Stomach (tissue), 4 donors: Measurements from ENCODE around the gene FFAR3.

Experiments used
- EP300 ChIP-seq: sonication (generic); formaldehyde crosslinking; IDR thresholded peaks from one replicate; pipeline ENCODE4 v1.6.1; 2017; ENCODE audit warnings: antibody characterized with exemption
- POLR2A ChIP-seq, 4 donors: fragments of 450-650 bp; IDR thresholded peaks; one replicate each; pipeline ENCODE4 v1.6.1; 2016; ENCODE audit warnings: antibody characterized with exemption in 4 of 4, control low read depth in 2 of 4, mild to moderate bottlenecking in 1 of 4, moderate library complexity in 1 of 4
- POLR2AphosphoS5 ChIP-seq, 3 donors: sonication (generic); formaldehyde crosslinking; IDR thresholded peaks; one replicate each; pipeline ENCODE4 v1.6.1; 2016; ENCODE audit warnings: antibody characterized with exemption in 3 of 3
- TF ChIP-seq, protein P1 (sequence below), 7 experiments: fragments of 450-650 bp in 4 of 7; fragments of 200-600 bp in 3 of 7; sonication (generic) in 3 of 7; IDR thresholded peaks; one replicate each; pipeline ENCODE4 v1.5.1; 2016 to 2019; ENCODE audit warnings: antibody characterized with exemption in 7 of 7, control low read depth in 2 of 7, mild to moderate bottlenecking in 1 of 7

DNA sequence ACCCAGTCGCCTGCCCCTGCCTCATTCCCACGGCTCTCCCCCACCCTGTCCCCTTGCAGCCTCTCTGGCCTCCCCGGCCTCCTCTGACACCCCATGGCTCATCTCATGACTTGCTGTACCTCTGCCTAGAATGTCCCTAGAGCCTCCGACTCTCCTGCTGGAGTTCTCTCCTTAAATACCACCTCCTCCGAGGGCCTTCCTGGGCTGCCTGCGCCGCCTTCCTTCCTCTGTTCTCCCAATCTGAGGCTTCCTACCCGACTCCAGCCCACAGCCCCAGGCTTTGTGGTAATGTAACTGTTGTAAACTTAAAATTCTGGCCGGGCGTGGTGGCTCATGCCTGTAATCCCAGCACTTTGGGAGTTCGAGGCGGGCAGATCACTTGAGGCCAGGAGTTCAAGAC is 40.3 kb downstream of the FFAR3 start:
- TF ChIP-seq, protein P1, sequence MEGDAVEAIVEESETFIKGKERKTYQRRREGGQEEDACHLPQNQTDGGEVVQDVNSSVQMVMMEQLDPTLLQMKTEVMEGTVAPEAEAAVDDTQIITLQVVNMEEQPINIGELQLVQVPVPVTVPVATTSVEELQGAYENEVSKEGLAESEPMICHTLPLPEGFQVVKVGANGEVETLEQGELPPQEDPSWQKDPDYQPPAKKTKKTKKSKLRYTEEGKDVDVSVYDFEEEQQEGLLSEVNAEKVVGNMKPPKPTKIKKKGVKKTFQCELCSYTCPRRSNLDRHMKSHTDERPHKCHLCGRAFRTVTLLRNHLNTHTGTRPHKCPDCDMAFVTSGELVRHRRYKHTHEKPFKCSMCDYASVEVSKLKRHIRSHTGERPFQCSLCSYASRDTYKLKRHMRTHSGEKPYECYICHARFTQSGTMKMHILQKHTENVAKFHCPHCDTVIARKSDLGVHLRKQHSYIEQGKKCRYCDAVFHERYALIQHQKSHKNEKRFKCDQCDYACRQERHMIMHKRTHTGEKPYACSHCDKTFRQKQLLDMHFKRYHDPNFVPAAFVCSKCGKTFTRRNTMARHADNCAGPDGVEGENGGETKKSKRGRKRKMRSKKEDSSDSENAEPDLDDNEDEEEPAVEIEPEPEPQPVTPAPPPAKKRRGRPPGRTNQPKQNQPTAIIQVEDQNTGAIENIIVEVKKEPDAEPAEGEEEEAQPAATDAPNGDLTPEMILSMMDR (IDR thresholded peaks at IDR 0.05): no peak
- TF ChIP-seq POLR2A (IDR thresholded peaks at IDR 0.05): no peak
- TF ChIP-seq POLR2AphosphoS5 (IDR thresholded peaks at IDR 0.05): no peak
- TF ChIP-seq EP300: no peak
